ENCODE data around the gene IPO5. TPM values are rescaled to one million over a fixed set of nuclear protein-coding genes. Genes with fewer than 3 reads are reported as not detected.

IPO5 gene
- 154 TPM for total RNA-seq (ENCODE audit: unreplicated experiment)
- long read RNA-seq, transcript IPO5-222 (26 exons, 3,419 nt), result major isoform, 12 of 17 reads
- long read RNA-seq, partial matches to known transcripts, result 3 of 17 reads
- long read RNA-seq, other reads (novel, unspliced or antisense), result 2 of 17 reads

- TF ChIP-seq, protein P1, sequence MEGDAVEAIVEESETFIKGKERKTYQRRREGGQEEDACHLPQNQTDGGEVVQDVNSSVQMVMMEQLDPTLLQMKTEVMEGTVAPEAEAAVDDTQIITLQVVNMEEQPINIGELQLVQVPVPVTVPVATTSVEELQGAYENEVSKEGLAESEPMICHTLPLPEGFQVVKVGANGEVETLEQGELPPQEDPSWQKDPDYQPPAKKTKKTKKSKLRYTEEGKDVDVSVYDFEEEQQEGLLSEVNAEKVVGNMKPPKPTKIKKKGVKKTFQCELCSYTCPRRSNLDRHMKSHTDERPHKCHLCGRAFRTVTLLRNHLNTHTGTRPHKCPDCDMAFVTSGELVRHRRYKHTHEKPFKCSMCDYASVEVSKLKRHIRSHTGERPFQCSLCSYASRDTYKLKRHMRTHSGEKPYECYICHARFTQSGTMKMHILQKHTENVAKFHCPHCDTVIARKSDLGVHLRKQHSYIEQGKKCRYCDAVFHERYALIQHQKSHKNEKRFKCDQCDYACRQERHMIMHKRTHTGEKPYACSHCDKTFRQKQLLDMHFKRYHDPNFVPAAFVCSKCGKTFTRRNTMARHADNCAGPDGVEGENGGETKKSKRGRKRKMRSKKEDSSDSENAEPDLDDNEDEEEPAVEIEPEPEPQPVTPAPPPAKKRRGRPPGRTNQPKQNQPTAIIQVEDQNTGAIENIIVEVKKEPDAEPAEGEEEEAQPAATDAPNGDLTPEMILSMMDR (IDR thresholded peaks at IDR 0.05; ENCODE audit: unreplicated experiment), result no peak
- H3K27ac Mint-ChIP-seq (ENCODE audit: unreplicated experiment), result no peak within 1 kb of the TSS
- no peaks in the 10 kb centered on the region for H3K9me3 Mint-ChIP-seq (ENCODE audit: unreplicated experiment)
Observed at GRCh38 chr13:97953376-97953970, at the start of gene IPO5. TSS of gene IPO5 (plus strand) at chr13:97953675. CDS start at chr13:97976697, 23,022 bp downstream.

DNA sequence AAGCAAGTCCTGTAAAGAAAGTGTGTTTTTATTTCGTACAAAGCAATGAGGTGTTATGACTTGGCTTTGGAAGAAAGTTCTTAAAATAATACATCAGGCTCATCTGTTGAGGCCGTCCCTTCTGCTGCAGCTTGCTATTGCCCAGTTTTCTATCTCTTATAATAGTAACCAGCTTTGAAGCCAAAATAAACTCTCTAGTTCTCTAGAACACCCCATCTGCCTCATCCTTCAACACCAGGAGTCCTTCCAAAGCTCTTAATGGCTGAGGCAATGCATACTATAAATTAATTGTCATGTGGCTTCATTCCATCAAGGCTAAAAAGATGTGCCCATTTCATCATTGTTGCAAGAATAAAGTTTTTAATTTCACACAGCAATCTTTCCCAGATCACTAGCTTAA lies 49.4 kb upstream of the IPO5 start:
- DNase-seq (ENCODE audit: low spot score), result no peak
- Mint-ChIP-seq H3K36me3 (ENCODE audit: low read depth, unreplicated experiment) (no peaks in the 10 kb centered on the region), H3K4me3 (ENCODE audit: unreplicated experiment) (no peak overlapping the region), H3K4me1 (ENCODE audit: unreplicated experiment) (no peaks in the 10 kb centered on the region), H3K27ac (ENCODE audit: unreplicated experiment) (no peak overlapping the region), H3K9me3 (ENCODE audit: unreplicated experiment) (no peaks in the 10 kb centered on the region), H3K27me3 (ENCODE audit: unreplicated experiment) (no peaks in the 10 kb centered on the region)
- TF ChIP-seq, protein P1 (IDR thresholded peaks at IDR 0.05; ENCODE audit: unreplicated experiment), result no peak

More at GRCh38 chr13:97953376-97953970, at the start of gene IPO5:
- Mint-ChIP-seq H3K27me3 (ENCODE audit: unreplicated experiment) (no peaks in the 10 kb centered on the region), H3K4me3 (ENCODE audit: unreplicated experiment) (no peak within 1 kb of the TSS), H3K36me3 (ENCODE audit: low read depth, unreplicated experiment) (peaks cover 4% of the 10 kb centered on the region), H3K4me1 (ENCODE audit: unreplicated experiment) (peaks cover 9% of the 10 kb centered on the region)
- no peak for DNase-seq (ENCODE audit: low spot score)

- H3K27ac Mint-ChIP-seq (ENCODE audit: unreplicated experiment), result no peak overlapping the region
- H3K4me1 Mint-ChIP-seq (ENCODE audit: unreplicated experiment), result no peaks in the 10 kb centered on the region
- H3K27me3 Mint-ChIP-seq (ENCODE audit: unreplicated experiment), result no peaks in the 10 kb centered on the region
- no peak overlapping the region for H3K4me3 Mint-ChIP-seq (ENCODE audit: unreplicated experiment)
- no peaks in the 10 kb centered on the region for H3K36me3 Mint-ChIP-seq (ENCODE audit: low read depth, unreplicated experiment)
- TF ChIP-seq, protein P1 (IDR thresholded peaks at IDR 0.05; ENCODE audit: unreplicated experiment), result no peak
- H3K9me3 Mint-ChIP-seq (ENCODE audit: unreplicated experiment), result no peaks in the 10 kb centered on the region
- DNase-seq (ENCODE audit: low spot score), result no peak
Observed at GRCh38 chr13:97905517-97905916, 48.0 kb upstream of the IPO5 start.

DNA sequence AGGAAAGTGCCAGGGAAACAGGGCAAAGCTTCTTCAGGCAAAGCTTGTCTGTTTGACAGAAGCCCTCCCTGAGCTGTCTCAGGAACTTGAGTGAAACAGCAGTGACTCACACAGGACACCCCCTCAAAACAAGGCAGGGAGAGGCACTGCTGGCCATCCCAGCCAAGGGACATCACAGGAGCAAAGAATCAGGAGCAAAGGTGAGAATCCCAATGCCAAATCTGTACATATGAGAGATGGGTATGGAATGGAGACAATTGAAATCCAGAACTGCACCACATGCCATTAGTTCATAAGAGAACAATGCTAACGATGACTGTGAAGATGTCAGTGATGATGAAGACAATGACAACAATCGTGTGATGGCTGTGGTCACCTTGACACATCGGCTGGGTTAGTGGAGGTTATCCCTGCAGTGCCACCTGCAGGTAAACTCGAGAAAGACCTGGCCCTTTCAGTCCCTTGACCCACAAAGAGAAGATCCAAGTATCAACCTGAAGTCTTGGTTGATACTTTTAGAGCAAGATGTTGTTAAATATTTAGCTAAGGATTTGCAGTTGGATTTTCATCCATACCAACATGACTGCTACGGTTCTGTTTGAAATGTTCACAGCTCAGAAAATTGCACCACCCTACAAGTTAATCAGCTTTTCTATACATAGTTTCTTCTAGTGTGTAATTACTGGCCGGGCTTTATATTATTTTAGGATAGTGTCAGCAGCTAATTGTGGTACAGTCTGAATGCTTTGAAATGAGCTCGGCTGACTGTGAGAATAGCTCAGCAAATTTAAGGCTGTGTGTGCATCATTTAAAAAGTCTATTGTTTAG lies 42.0 kb upstream of the IPO5 start:
- TF ChIP-seq, protein P1 (IDR thresholded peaks at IDR 0.05; ENCODE audit: unreplicated experiment), result peak; percentile 33
- Mint-ChIP-seq H3K4me3 (ENCODE audit: unreplicated experiment) (no peak overlapping the region), H3K27ac (ENCODE audit: unreplicated experiment) (no peak overlapping the region), H3K27me3 (ENCODE audit: unreplicated experiment) (peaks cover 3% of the 10 kb centered on the region), H3K4me1 (ENCODE audit: unreplicated experiment) (peaks cover 3% of the 10 kb centered on the region), H3K36me3 (ENCODE audit: low read depth, unreplicated experiment) (peaks cover 11% of the 10 kb centered on the region), H3K9me3 (ENCODE audit: unreplicated experiment) (no peaks in the 10 kb centered on the region)
- peak; percentile 5 for DNase-seq (ENCODE audit: low spot score)

- Mint-ChIP-seq H3K36me3 (ENCODE audit: low read depth, unreplicated experiment) (peaks cover 11% of the 10 kb centered on the region), H3K27ac (ENCODE audit: unreplicated experiment) (no peak overlapping the region), H3K9me3 (ENCODE audit: unreplicated experiment) (no peaks in the 10 kb centered on the region), H3K4me3 (ENCODE audit: unreplicated experiment) (no peak overlapping the region), H3K27me3 (ENCODE audit: unreplicated experiment) (peaks cover 3% of the 10 kb centered on the region), H3K4me1 (ENCODE audit: unreplicated experiment) (peaks cover 3% of the 10 kb centered on the region)
- TF ChIP-seq, protein P1 (IDR thresholded peaks at IDR 0.05; ENCODE audit: unreplicated experiment), result no peak
- DNase-seq (ENCODE audit: low spot score), result no peak
Observed at GRCh38 chr13:97912139-97912535, 41.3 kb upstream of the IPO5 start.

All from endothelial cell (in vitro differentiated cells).